Erythroblast (primary cell): ENCODE results near the gene EHBP1L1.

ENCODE experiments used
- DNase-seq, 2 experiments: peaks; one replicate each; lab custom pipeline; 2025; lab: John Stamatoyannopoulos, UW
- GATA1 ChIP-seq: IDR thresholded peaks from 2 replicates; pipeline ENCODE4 v1.6.1; 2011; ENCODE audit warnings: low read depth, mild to moderate bottlenecking, control low read depth, low read length, moderate library complexity
- POLR2A ChIP-seq: IDR thresholded peaks from 2 replicates; pipeline ENCODE4 v1.6.1; 2011; ENCODE audit warnings: mild to moderate bottlenecking, low read length

Gene EHBP1L1

GRCh38 chr11:65574109-65574810, 1.6 kb upstream of the EHBP1L1 start:
- TF ChIP-seq POLR2A (no peak), GATA1 (no peak)
- peak; percentile 92 to 94 for DNase-seq

- TF ChIP-seq GATA1, result peak; percentile 42
- TF ChIP-seq POLR2A, result peak; percentile 76
- DNase-seq, result peak; percentile 92 to 94
These were observed 864 bp upstream of the EHBP1L1 start for GRCh38 chr11:65574811-65575567.

DNA sequence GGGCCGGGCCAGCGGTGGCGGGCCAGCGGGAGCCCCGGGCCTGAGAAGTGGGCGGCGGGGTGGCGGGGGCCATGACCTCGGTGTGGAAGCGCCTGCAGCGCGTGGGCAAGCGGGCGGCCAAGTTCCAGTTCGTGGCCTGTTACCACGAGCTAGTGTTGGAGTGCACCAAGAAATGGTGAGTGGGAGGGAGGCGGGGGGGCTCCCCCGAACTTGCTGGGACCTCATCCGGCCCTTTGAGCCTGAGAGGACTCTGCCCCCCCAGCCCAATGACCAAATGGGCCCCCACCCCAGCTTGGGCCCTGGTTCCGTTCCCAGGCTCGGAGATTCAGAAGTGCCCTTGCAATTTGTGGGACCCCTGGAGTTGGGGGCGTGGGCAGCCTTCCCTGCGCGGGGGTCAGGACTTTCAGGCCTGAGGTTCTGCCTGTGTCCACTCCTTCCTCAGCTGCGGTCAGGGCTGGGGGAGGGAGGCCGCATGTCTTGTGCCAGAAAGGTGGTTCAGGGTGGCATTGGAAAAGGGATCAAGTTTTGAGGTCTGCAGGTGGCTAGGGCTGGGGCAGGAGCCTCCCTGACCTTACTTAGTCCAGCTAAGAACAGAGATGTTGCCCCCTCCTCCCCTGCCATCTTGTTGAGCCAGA, 496 bp downstream of the EHBP1L1 start:
- DNase-seq, result no peak
- TF ChIP-seq GATA1 (no peak), POLR2A (no peak)

- peak; percentile 57 to 76 for DNase-seq
- TF ChIP-seq GATA1, result no peak
- peak; percentile 71 for TF ChIP-seq POLR2A
These were observed 1.3 kb downstream of the EHBP1L1 start for GRCh38 chr11:65576867-65577755.

DNA sequence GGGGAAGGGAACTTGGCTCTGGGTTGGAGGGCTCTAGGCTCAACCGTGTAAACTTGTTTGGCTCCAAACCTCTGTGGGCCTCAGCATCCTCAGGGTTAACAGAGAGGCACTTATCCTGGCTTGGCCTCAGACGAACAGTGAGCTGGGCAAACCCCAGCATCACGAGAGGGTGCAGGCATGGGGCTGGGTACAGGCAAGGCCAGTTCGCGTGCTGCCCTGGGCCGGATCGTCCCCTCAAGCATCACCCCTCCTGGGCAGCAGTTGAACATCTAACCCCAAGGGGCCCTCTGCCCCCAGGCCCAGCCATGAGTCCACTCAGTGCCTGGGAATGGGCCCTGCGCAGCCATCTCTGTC, 1.9 kb downstream of the EHBP1L1 start:
- TF ChIP-seq POLR2A (no peak), GATA1 (no peak)
- no peak for DNase-seq

DNA sequence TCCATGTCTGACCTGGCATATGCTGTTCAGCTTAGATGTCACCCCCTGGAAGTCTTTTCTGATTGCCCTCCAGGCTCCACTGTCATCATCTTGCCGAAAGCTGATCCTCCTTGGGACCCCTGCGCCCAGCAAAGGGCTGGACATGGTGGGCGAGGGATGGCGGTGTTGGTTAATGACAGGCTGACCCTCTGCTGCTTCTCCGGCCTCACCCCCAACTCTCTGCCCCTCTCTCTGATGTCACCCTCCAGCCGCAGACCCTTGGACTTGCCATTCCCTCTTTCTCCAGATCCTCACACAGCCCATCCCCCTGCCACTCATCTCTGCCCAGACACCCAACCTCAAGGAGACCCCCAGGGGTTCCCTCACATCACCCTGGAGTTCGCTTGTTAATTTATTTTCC, 2.3 kb downstream of the EHBP1L1 start:
- no peak for TF ChIP-seq POLR2A

GRCh38 chr11:65578667-65579066, 2.8 kb downstream of the EHBP1L1 start:
- DNase-seq, result peak; percentile 78 to 83
- TF ChIP-seq POLR2A (peak; percentile 86), GATA1 (no peak)

More for the DNA sequence above, 2.3 kb downstream of the EHBP1L1 start:
- no peak for DNase-seq

GRCh38 chr11:65579291-65579690, 3.4 kb downstream of the EHBP1L1 start:
- TF ChIP-seq POLR2A, result no peak
- no peak for TF ChIP-seq GATA1
- peak in 1 of 2 experiments; percentile 42 for DNase-seq

DNA sequence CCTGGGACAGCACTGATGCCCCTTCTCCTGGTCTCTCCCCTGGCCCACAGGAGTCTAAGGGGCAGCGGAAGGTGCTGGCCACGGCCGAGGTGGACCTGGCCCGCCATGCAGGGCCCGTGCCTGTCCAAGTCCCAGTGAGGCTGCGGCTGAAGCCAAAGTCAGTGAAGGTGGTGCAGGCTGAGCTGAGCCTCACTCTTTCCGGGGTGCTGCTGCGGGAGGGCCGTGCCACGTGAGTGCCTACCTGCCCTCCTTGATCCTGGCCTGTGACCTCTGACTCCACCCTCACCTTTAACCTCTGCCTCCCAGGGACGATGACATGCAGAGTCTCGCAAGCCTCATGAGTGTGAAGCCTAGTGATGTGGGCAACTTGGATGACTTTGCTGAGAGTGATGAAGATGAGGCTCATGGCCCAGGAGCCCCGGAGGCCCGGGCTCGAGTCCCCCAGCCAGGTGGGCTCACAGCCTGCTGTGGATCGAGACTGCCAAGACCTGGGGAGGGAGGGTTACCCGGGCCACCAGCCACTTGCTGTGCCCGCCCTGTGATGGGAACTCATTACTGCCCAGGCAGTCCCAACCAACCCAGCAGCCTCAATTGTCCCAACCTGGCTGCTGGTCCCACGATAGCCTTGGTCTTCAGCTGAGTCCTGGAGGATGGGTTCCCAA, 4.3 kb downstream of the EHBP1L1 start:
- TF ChIP-seq POLR2A, result no peak
- TF ChIP-seq GATA1, result no peak
- DNase-seq, result no peak

GRCh38 chr11:65580756-65581155, 4.9 kb downstream of the EHBP1L1 start:
- no peak for TF ChIP-seq POLR2A
- no peak for TF ChIP-seq GATA1

DNA sequence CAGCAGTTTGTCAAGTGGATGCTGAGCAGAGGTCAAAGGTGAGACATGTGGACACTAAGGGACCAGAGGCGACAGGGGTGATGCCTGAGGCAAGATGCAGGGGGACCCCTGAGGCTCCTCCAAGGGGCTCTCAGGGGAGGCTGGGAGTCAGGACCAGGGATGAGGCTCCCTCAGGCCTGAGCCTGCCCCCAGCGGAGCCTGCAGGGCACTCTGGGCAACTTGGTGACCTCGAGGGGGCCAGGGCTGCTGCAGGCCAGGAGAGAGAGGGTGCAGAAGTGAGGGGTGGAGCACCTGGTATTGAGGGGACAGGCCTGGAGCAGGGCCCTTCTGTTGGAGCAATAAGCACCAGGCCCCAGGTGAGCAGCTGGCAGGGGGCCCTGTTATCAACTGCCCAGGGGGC, 6.1 kb downstream of the EHBP1L1 start:
- no peak for DNase-seq
- no peak for TF ChIP-seq GATA1
- no peak for TF ChIP-seq POLR2A

More at GRCh38 chr11:65580756-65581155, 4.9 kb downstream of the EHBP1L1 start:
- DNase-seq, result no peak

DNA sequence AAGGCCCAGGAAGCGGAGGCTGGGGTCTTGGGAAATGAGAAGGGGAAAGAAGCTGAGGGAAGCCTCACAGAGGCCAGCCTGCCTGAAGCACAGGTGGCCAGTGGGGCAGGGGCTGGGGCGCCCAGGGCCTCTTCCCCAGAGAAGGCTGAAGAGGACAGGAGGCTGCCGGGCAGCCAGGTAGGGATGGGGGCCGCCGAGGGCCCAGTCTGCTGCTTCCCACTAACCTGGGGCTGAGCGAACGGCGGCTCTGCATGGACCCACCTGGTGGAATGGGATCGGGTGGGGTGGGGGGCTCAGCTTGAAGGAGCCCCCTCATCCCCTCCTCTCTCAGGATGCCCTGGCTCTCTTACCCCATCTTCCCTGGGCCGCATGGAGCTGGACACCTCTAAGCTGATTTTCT, 7.7 kb downstream of the EHBP1L1 start:
- no peak for DNase-seq
- TF ChIP-seq POLR2A, result no peak

DNA sequence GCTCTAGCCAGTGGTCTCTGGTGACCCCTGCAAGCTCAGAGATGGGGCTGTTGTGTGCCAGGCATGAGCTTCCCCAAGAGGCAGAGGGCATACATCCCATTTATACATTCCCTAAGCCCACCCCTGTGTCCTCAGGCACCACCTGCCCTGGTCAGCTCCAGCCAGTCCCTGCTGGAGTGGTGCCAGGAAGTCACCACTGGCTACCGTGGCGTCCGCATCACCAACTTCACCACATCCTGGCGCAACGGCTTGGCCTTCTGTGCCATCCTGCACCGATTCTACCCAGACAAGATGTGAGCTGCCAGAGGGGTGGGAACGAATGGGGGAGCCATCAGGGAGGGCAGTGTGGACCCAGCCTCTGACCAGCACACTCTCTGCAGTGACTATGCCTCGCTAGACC, 8.3 kb downstream of the EHBP1L1 start:
- DNase-seq, result no peak
- TF ChIP-seq POLR2A (no peak), GATA1 (no peak)
